DOHH2 (cell line): ENCODE data around the gene COL23A1.

ENCODE experiments used
- H3F3A ChIP-seq: fragments of 200-600 bp; sonication (generic), shearing (Covaris generic); 2 replicates; pipeline ENCODE4 v1.6.0; 2016; ENCODE audit warnings: antibody characterized with exemption, mild to moderate bottlenecking; ENCODE audit not compliant: control insufficient read depth, insufficient read depth
- H3K27ac ChIP-seq: fragments of 200-600 bp; sonication (generic); 2 replicates; pipeline ENCODE4 v1.5.1; 2014; ENCODE audit warnings: low read depth, mild to moderate bottlenecking, low read length, moderate library complexity
- H3K27me3 ChIP-seq: fragments of 200-600 bp; sonication (generic); 2 replicates; pipeline ENCODE4 v1.6.1; 2014; ENCODE audit warnings: mild to moderate bottlenecking, low read length, mixed read lengths; ENCODE audit not compliant: control insufficient read depth
- H3K36me3 ChIP-seq: fragments of 200-600 bp; sonication (generic); 2 replicates; pipeline ENCODE4 v1.6.1; 2014; ENCODE audit warnings: mild to moderate bottlenecking, low read length, moderate library complexity, mixed read lengths; ENCODE audit not compliant: control insufficient read depth
- H3K4me1 ChIP-seq: fragments of 200-600 bp; sonication (generic); 2 replicates; pipeline ENCODE4 v1.6.1; 2014; ENCODE audit warnings: mild to moderate bottlenecking, low read length, mixed read lengths; ENCODE audit not compliant: control insufficient read depth
- H3K4me2 ChIP-seq: fragments of 200-600 bp; sonication (generic); 2 replicates; pipeline ENCODE4 v1.6.0; 2014; ENCODE audit warnings: mild to moderate bottlenecking, low read length, moderate library complexity
- H3K4me3 ChIP-seq: fragments of 200-600 bp; sonication (generic); 2 replicates; pipeline ENCODE4 v1.5.1; 2014; ENCODE audit warnings: mild to moderate bottlenecking, low read length, mixed read lengths
- H3K79me2 ChIP-seq: fragments of 200-600 bp; sonication (generic); 2 replicates; pipeline ENCODE4 v1.6.1; 2014; ENCODE audit warnings: mild to moderate bottlenecking, low read length, mixed read lengths; ENCODE audit not compliant: control insufficient read depth
- H3K9me2 ChIP-seq: fragments of 200-600 bp; sonication (generic); replicated peaks from 2 replicates; pipeline ENCODE4 v1.6.1; 2014; ENCODE audit warnings: mild to moderate bottlenecking, low read length, mixed read lengths; ENCODE audit not compliant: control insufficient read depth
- H3K9me3 ChIP-seq: fragments of 200-600 bp; sonication (generic); 2 replicates; pipeline ENCODE4 v1.6.1; 2014; ENCODE audit warnings: antibody characterized with exemption, low read length, mixed read lengths; ENCODE audit not compliant: control insufficient read depth, insufficient read depth
- H4K20me1 ChIP-seq: fragments of 200-600 bp; sonication (generic); 2 replicates; pipeline ENCODE4 v1.6.0; 2014; ENCODE audit warnings: low read depth, mild to moderate bottlenecking, antibody characterized with exemption, low read length, moderate library complexity; ENCODE audit not compliant: control insufficient read depth, insufficient read depth
- CTCF ChIP-seq: fragments of 200-600 bp; sonication (generic); IDR thresholded peaks from one replicate; pipeline ENCODE4 v1.5.1; 2014; ENCODE audit warnings: antibody characterized with exemption, mild to moderate bottlenecking, low read depth, low read length; ENCODE audit not compliant: poor library complexity, severe bottlenecking
- EZH2phosphoT487 ChIP-seq: fragments of 200-600 bp; sonication (generic); IDR thresholded peaks from 2 replicates; pipeline ENCODE4 v1.6.1; 2017; ENCODE audit warnings: borderline replicate concordance, mild to moderate bottlenecking, antibody characterized with exemption, low read length, moderate library complexity, mixed read lengths

The COL23A1 gene

GRCh38 chr5:178467568-178468195 lies 122.5 kb downstream of the COL23A1 start:
- H3K9me3 ChIP-seq = no peaks in the 10 kb centered on the region
- H3K4me1 ChIP-seq = no peaks in the 10 kb centered on the region
- no peak overlapping the region for H3K4me3 ChIP-seq
- H3K27ac ChIP-seq = no peak overlapping the region
- H3F3A ChIP-seq = no peaks in the 10 kb centered on the region
- H3K36me3 ChIP-seq = no peaks in the 10 kb centered on the region
- H3K4me2 ChIP-seq = no peak overlapping the region
- TF ChIP-seq CTCF (no peak), EZH2phosphoT487 (no peak)
- H3K79me2 ChIP-seq = no peaks in the 10 kb centered on the region
- H3K9me2 ChIP-seq = no peaks in the 10 kb centered on the region
- no peaks in the 10 kb centered on the region for H3K27me3 ChIP-seq
- no peaks in the 10 kb centered on the region for H4K20me1 ChIP-seq

GRCh38 chr5:178467205-178467567 lies 123.0 kb downstream of the COL23A1 start:
- H3K4me1 ChIP-seq = no peaks in the 10 kb centered on the region
- H3F3A ChIP-seq = no peaks in the 10 kb centered on the region
- no peaks in the 10 kb centered on the region for H3K9me2 ChIP-seq
- no peak overlapping the region for H3K4me3 ChIP-seq
- no peaks in the 10 kb centered on the region for H3K9me3 ChIP-seq
- no peak overlapping the region for H3K27ac ChIP-seq
- TF ChIP-seq EZH2phosphoT487 (no peak), CTCF (no peak)
- H3K36me3 ChIP-seq = no peaks in the 10 kb centered on the region
- no peaks in the 10 kb centered on the region for H3K79me2 ChIP-seq
- no peaks in the 10 kb centered on the region for H4K20me1 ChIP-seq
- no peak overlapping the region for H3K4me2 ChIP-seq
- H3K27me3 ChIP-seq = no peaks in the 10 kb centered on the region

GRCh38 chr5:178466342-178466741 lies 123.9 kb downstream of the COL23A1 start:
- TF ChIP-seq CTCF = no peak
- TF ChIP-seq EZH2phosphoT487 = no peak
- Histone ChIP-seq H3K9me3 (no peaks in the 10 kb centered on the region), H3K36me3 (no peaks in the 10 kb centered on the region), H4K20me1 (no peaks in the 10 kb centered on the region), H3K9me2 (no peaks in the 10 kb centered on the region), H3K27me3 (no peaks in the 10 kb centered on the region), H3K4me1 (no peaks in the 10 kb centered on the region), H3K4me3 (no peak overlapping the region), H3K27ac (no peak overlapping the region), H3K79me2 (no peaks in the 10 kb centered on the region), H3K4me2 (no peak overlapping the region), H3F3A (no peaks in the 10 kb centered on the region)
